Measurements from ENCODE around the gene PLA2G4D. TPM values are rescaled to one million over a fixed set of nuclear protein-coding genes. Genes with fewer than 3 reads are reported as not detected.
A peak's percentile ranks its signal among the peaks of the same experiment; 100 is the strongest.

Gene PLA2G4D
- total and polyA plus RNA-seq, 2 donors (not counting 3 experiments of a cell fraction or from before 2014, with no cell fraction given) = not detected

GRCh38 chr15:42133886-42134502 is 39.6 kb upstream of the PLA2G4D start:
- no peaks in the 10 kb centered on the region for H3K4me1 ChIP-seq (ENCODE audit: control insufficient read depth, extremely low read depth, insufficient read depth, low read length)
- no peak overlapping the region for H2AFZ ChIP-seq (ENCODE audit: low read depth, low read length)
- no peaks in the 10 kb centered on the region for H3K36me3 ChIP-seq (ENCODE audit: control insufficient read depth in 2 of 2, extremely low read depth in 1 of 2, insufficient read depth in 2 of 2, low read length in 2 of 2)
- H3K27me3 ChIP-seq (ENCODE audit: control insufficient read depth in 2 of 2, insufficient read depth in 2 of 2, low read length in 2 of 2) = peaks cover 15 to 20% of the 10 kb centered on the region in 2 experiments
- FAIRE-seq = peak; percentile 79
- peak; percentile 52 for DNase-seq (ENCODE audit: low read depth, low spot score)
- intact Hi-C loops (cut with micrococcal nuclease) = loop anchor here (1.0 kb wide), 3 partner anchors 50 to 145 kb away; no protein-coding TSS in a partner anchor
- H3K9ac ChIP-seq (replicated peaks; ENCODE audit: extremely low read depth, insufficient read depth, low read length) = no peak overlapping the region
- H3K79me2 ChIP-seq (ENCODE audit: control insufficient read depth, insufficient read depth, low read length) = no peaks in the 10 kb centered on the region
- no peaks in the 10 kb centered on the region for H3K9me1 ChIP-seq (replicated peaks; ENCODE audit: control insufficient read depth, extremely low read depth, insufficient read depth, low read length)
- H3K4me3 ChIP-seq (replicated peaks in 1 of 3; ENCODE audit: insufficient read depth in 1 of 3, low read depth in 1 of 3, low read length in 3 of 3) = no peak overlapping the region
- ChIA-PET POLR2A (no interaction called here), CTCF (interaction anchor here (0.6 to 5.6 kb wide), 25 partner anchors 10 to 143 kb away, joined by 3 to 96 read pairs (median 4); partner anchors contain the start of gene PLA2G4D)
- dilution Hi-C loops (cut with MboI; ENCODE audit: extremely low pct_ligation_motif_present, low sequenced_read_pairs) = no loop called here
- TF ChIP-seq, protein P1, sequence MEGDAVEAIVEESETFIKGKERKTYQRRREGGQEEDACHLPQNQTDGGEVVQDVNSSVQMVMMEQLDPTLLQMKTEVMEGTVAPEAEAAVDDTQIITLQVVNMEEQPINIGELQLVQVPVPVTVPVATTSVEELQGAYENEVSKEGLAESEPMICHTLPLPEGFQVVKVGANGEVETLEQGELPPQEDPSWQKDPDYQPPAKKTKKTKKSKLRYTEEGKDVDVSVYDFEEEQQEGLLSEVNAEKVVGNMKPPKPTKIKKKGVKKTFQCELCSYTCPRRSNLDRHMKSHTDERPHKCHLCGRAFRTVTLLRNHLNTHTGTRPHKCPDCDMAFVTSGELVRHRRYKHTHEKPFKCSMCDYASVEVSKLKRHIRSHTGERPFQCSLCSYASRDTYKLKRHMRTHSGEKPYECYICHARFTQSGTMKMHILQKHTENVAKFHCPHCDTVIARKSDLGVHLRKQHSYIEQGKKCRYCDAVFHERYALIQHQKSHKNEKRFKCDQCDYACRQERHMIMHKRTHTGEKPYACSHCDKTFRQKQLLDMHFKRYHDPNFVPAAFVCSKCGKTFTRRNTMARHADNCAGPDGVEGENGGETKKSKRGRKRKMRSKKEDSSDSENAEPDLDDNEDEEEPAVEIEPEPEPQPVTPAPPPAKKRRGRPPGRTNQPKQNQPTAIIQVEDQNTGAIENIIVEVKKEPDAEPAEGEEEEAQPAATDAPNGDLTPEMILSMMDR (IDR thresholded peaks at IDR 0.05; ENCODE audit: extremely low read depth in 1 of 2, insufficient read depth in 1 of 2, low read depth in 1 of 2, low read length in 2 of 2) = peak; percentile 59 to 78
- TF ChIP-seq, protein P2, sequence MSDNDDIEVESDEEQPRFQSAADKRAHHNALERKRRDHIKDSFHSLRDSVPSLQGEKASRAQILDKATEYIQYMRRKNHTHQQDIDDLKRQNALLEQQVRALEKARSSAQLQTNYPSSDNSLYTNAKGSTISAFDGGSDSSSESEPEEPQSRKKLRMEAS (IDR thresholded peaks at IDR 0.05; ENCODE audit: insufficient read depth, insufficient read length) = no peak
- H4K20me1 ChIP-seq (replicated peaks; ENCODE audit: control insufficient read depth, extremely low read depth, insufficient read depth, low read length) = no peaks in the 10 kb centered on the region
- no TSS peak for BruUV-seq (replicated peaks)
- no peak overlapping the region for H3K27ac ChIP-seq (ENCODE audit: insufficient read depth, low read depth, low read length)
- H3K9me3 ChIP-seq (replicated peaks; ENCODE audit: control insufficient read depth, insufficient read depth, low read length) = no peaks in the 10 kb centered on the region
- H3K4me2 ChIP-seq (ENCODE audit: insufficient read depth, low read length) = no peak overlapping the region

DNA sequence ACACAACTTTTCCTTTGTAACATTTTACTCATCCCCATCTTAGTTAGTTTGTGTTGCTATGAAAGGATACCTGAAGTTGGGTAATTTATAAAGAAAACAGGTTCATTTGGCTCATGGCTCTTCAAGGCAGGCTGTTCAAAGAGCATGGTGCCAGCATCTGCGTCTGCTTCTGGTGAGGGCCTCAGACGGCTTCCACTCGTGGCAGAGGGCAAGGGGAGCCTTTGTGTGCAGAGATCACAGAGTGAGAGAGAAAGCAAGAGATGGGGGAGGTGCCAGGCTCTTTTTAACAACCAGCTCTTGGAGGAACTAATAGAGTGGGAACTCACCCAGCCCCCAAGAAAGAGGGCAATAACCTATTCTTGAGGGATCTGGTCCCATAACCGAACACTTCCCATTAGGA is 39.0 kb upstream of the PLA2G4D start:
- H3K4me3 ChIP-seq (replicated peaks in 1 of 3; ENCODE audit: insufficient read depth in 1 of 3, low read depth in 1 of 3, low read length in 3 of 3) = no peak overlapping the region

More for the DNA sequence above, 39.0 kb upstream of the PLA2G4D start:
- no peak for FAIRE-seq
- ChIA-PET POLR2A (no interaction called here), CTCF (interaction anchor here (0.6 to 5.6 kb wide), 22 partner anchors 9 to 142 kb away, joined by 3 to 96 read pairs (median 4); partner anchors contain the start of gene PLA2G4D)
- H3K9me1 ChIP-seq (replicated peaks; ENCODE audit: control insufficient read depth, extremely low read depth, insufficient read depth, low read length) = no peaks in the 10 kb centered on the region
- DNase-seq (ENCODE audit: low read depth, low spot score) = no peak
- H3K27me3 ChIP-seq (ENCODE audit: control insufficient read depth in 2 of 2, insufficient read depth in 2 of 2, low read length in 2 of 2) = peaks cover 16 to 21% of the 10 kb centered on the region in 2 experiments
- H3K9me3 ChIP-seq (replicated peaks; ENCODE audit: control insufficient read depth, insufficient read depth, low read length) = no peaks in the 10 kb centered on the region
- no peak overlapping the region for H2AFZ ChIP-seq (ENCODE audit: low read depth, low read length)
- intact Hi-C loops (cut with micrococcal nuclease) (no loop called here), dilution Hi-C loops (cut with MboI; ENCODE audit: extremely low pct_ligation_motif_present, low sequenced_read_pairs) (no loop called here)
- no peaks in the 10 kb centered on the region for H4K20me1 ChIP-seq (replicated peaks; ENCODE audit: control insufficient read depth, extremely low read depth, insufficient read depth, low read length)
- no peaks in the 10 kb centered on the region for H3K79me2 ChIP-seq (ENCODE audit: control insufficient read depth, insufficient read depth, low read length)
- H3K4me1 ChIP-seq (ENCODE audit: control insufficient read depth, extremely low read depth, insufficient read depth, low read length) = no peaks in the 10 kb centered on the region
- H3K4me2 ChIP-seq (ENCODE audit: insufficient read depth, low read length) = no peak overlapping the region
- TF ChIP-seq EZH2 (IDR thresholded peaks at IDR 0.05; ENCODE audit: borderline replicate concordance, low read depth, low read length, severe bottlenecking) (no peak), GATA2 (IDR thresholded peaks at IDR 0.05; ENCODE audit: insufficient read depth, insufficient read length, low read depth, low read length) (no peak), MYC (IDR thresholded peaks at IDR 0.05; ENCODE audit: low read depth, low read length) (no peak), JUN (IDR thresholded peaks at IDR 0.05; ENCODE audit: borderline replicate concordance, insufficient read depth, insufficient read length, low read depth) (no peak), FOS (IDR thresholded peaks at IDR 0.05; ENCODE audit: borderline replicate concordance, insufficient read depth, low read length) (no peak), POLR2AphosphoS5 (IDR thresholded peaks at IDR 0.05; ENCODE audit: insufficient read depth, low read depth, low read length) (no peak), POLR2A (IDR thresholded peaks at IDR 0.05; ENCODE audit: low read depth, low read length) (no peak)
- TF ChIP-seq, protein P1 (IDR thresholded peaks at IDR 0.05; ENCODE audit: extremely low read depth in 1 of 2, insufficient read depth in 1 of 2, low read depth in 1 of 2, low read length in 2 of 2) = no peak
- TF ChIP-seq, protein P2 (IDR thresholded peaks at IDR 0.05; ENCODE audit: insufficient read depth, insufficient read length) = no peak
- no peak overlapping the region for H3K9ac ChIP-seq (replicated peaks; ENCODE audit: extremely low read depth, insufficient read depth, low read length)
- no peak overlapping the region for H3K27ac ChIP-seq (ENCODE audit: insufficient read depth, low read depth, low read length)
- H3K36me3 ChIP-seq (ENCODE audit: control insufficient read depth in 2 of 2, extremely low read depth in 1 of 2, insufficient read depth in 2 of 2, low read length in 2 of 2) = no peaks in the 10 kb centered on the region
- no TSS peak for BruUV-seq (replicated peaks)
